ENCODE measurements around the gene ATP2B3.
A peak's percentile ranks its signal among the peaks of the same experiment; 100 is the strongest.

ATP2B3 gene

DNA sequence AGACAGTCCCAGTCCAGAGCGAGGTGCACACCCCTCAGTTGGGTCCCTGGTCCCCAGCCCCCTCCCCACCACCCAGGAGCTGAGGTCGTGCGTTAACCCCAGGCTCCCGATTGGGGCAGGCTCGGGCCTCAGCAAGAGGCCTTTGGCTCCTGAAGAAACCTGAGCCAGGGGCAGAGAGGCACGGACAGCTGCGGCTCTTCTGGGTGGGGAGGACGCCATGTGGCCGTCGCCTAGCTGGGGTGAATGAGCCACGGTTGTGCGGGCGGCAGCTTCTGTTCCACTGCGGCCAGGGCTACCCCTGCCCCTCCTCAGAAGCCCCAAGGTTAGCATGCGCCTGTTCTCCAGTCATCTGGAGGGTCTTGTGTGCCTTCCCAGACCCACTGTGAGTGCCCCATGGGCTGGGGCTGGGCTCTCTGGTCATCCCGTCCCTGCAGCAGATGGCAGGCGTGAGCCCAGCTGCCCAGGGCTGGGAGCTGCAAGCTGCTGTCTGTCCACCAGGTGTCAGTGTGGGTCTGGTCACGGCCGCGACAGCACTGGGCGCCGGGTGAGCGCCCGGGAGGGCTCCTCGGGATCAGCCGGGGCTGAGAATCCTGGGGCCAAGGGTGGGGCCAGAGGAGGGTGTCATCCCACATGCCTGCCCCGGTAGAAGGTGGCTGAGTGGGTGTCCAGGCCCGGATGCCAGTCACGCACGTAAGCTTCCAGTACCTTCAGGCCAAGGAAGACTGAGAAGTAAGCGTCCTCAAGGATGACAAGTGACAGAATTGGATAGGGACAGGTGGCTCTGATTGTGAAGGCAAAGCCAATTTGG lies 21.9 kb downstream of the ATP2B3 start:
- no peaks in the 10 kb centered on the region for H3K4me1 ChIP-seq (ENCODE audit: control insufficient read depth, insufficient read depth, low read length)
- no peak overlapping the region for H3K9ac ChIP-seq (ENCODE audit: low read length)
- H3K9me3 ChIP-seq (ENCODE audit: control insufficient read depth, low read length) = no peaks in the 10 kb centered on the region
- H3K4me3 ChIP-seq (ENCODE audit: low read length) = no peak overlapping the region
- no peaks in the 10 kb centered on the region for H3K36me3 ChIP-seq (ENCODE audit: control insufficient read depth, insufficient read depth, low read length, severe bottlenecking)
- peak; percentile 71 for DNase-seq (ENCODE audit: low read depth)
- peaks cover 14% of the 10 kb centered on the region for H3K27me3 ChIP-seq (replicated peaks; ENCODE audit: control insufficient read depth, insufficient read depth, low read length)

- H3K9me3 ChIP-seq (ENCODE audit: control insufficient read depth, low read length) = no peaks in the 10 kb centered on the region
- no peak overlapping the region for H3K9ac ChIP-seq (ENCODE audit: low read length)
- H3K4me1 ChIP-seq (ENCODE audit: control insufficient read depth, insufficient read depth, low read length) = no peaks in the 10 kb centered on the region
- H3K4me3 ChIP-seq (ENCODE audit: low read length) = no peak overlapping the region
- H3K27me3 ChIP-seq (replicated peaks; ENCODE audit: control insufficient read depth, insufficient read depth, low read length) = peaks cover 9% of the 10 kb centered on the region
- H3K36me3 ChIP-seq (ENCODE audit: control insufficient read depth, insufficient read depth, low read length, severe bottlenecking) = no peaks in the 10 kb centered on the region
- no peak for DNase-seq (ENCODE audit: low read depth)
Observed at GRCh38 chrX:153539979-153540358, 22.5 kb downstream of the ATP2B3 start.

DNA sequence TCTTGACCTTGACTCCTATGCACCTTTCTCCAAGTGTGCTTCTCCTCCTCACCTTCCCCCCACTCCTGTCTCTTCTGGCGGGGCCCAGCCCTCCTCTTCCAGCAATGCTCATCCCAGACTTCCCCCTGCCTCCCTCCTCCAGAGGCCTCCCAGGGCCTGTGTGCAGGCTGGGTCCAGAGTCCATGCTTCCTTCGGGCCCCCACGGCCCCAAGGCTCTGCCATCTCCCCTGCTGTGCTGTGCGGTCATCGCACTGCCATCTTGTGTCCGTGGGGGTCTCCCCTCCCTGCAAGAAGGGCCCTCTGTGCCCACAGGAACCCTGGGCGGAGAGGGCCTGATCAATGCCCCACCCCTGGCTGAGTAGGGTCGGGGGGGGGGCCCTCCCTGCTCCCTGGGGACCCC lies 27.3 kb downstream of the ATP2B3 start:
- no peak overlapping the region for H3K4me3 ChIP-seq (ENCODE audit: low read length)
- no peak for DNase-seq (ENCODE audit: low read depth)
- no peaks in the 10 kb centered on the region for H3K9me3 ChIP-seq (ENCODE audit: control insufficient read depth, low read length)
- H3K27me3 ChIP-seq (replicated peaks; ENCODE audit: control insufficient read depth, insufficient read depth, low read length) = peaks cover 25% of the 10 kb centered on the region
- no peak overlapping the region for H3K9ac ChIP-seq (ENCODE audit: low read length)
- no peaks in the 10 kb centered on the region for H3K4me1 ChIP-seq (ENCODE audit: control insufficient read depth, insufficient read depth, low read length)
- H3K36me3 ChIP-seq (ENCODE audit: control insufficient read depth, insufficient read depth, low read length, severe bottlenecking) = no peaks in the 10 kb centered on the region

DNA sequence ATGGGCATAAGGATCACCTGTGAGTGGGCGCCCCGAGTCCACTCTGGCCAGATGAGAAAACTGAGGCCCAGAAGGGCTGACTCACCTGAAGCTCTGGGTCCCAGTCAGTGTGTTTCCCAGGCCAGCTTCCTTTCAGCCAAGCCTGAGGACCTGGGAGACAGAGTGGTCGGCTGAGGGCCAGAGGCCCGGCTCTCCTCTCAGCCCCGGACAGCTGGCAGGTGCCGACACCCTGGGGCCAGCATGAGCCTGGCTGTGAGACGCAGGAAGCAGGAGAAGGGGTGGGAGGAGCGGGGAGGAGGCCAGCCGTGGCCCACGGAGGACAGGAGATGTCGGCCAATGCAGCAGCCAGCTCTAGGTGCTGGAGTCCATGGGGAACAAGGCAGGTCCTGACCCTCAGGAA lies 28.9 kb downstream of the ATP2B3 start:
- H3K9ac ChIP-seq (ENCODE audit: low read length) = no peak overlapping the region
- no peaks in the 10 kb centered on the region for H3K9me3 ChIP-seq (ENCODE audit: control insufficient read depth, low read length)
- H3K4me3 ChIP-seq (ENCODE audit: low read length) = no peak overlapping the region
- peaks cover 31% of the 10 kb centered on the region for H3K27me3 ChIP-seq (replicated peaks; ENCODE audit: control insufficient read depth, insufficient read depth, low read length)
- H3K4me1 ChIP-seq (ENCODE audit: control insufficient read depth, insufficient read depth, low read length) = peaks cover 1% of the 10 kb centered on the region
- H3K36me3 ChIP-seq (ENCODE audit: control insufficient read depth, insufficient read depth, low read length, severe bottlenecking) = no peaks in the 10 kb centered on the region
- no peak for DNase-seq (ENCODE audit: low read depth)

GRCh38 chrX:153547195-153547594 lies 29.8 kb downstream of the ATP2B3 start:
- no peaks in the 10 kb centered on the region for H3K36me3 ChIP-seq (ENCODE audit: control insufficient read depth, insufficient read depth, low read length, severe bottlenecking)
- peaks cover 33% of the 10 kb centered on the region for H3K27me3 ChIP-seq (replicated peaks; ENCODE audit: control insufficient read depth, insufficient read depth, low read length)
- no peaks in the 10 kb centered on the region for H3K9me3 ChIP-seq (ENCODE audit: control insufficient read depth, low read length)
- DNase-seq (ENCODE audit: low read depth) = no peak
- peaks cover 6% of the 10 kb centered on the region for H3K4me1 ChIP-seq (ENCODE audit: control insufficient read depth, insufficient read depth, low read length)
- H3K4me3 ChIP-seq (ENCODE audit: low read length) = no peak overlapping the region
- no peak overlapping the region for H3K9ac ChIP-seq (ENCODE audit: low read length)

DNA sequence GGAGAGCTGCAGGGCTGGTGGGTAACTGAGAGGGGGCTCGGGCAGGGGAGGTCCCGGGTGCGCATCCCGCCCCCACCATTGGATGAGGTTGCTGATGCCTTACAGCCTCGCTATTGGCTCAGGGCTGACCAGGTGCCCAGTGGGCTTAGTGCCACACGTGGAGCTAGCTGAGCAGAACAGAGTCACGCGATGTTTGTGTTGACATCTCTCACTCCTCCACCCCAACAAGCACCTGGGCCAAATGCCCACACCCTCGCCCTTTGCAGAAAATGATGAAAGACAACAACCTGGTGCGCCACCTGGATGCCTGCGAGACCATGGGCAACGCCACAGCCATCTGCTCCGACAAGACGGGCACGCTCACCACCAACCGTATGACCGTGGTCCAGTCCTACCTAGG lies 31.8 kb downstream of the ATP2B3 start:
- Histone ChIP-seq H3K9ac (ENCODE audit: low read length) (no peak overlapping the region), H3K4me1 (ENCODE audit: control insufficient read depth, insufficient read depth, low read length) (peaks cover 6% of the 10 kb centered on the region), H3K27me3 (replicated peaks; ENCODE audit: control insufficient read depth, insufficient read depth, low read length) (peaks cover 42% of the 10 kb centered on the region), H3K9me3 (ENCODE audit: control insufficient read depth, low read length) (no peaks in the 10 kb centered on the region), H3K36me3 (ENCODE audit: control insufficient read depth, insufficient read depth, low read length, severe bottlenecking) (no peaks in the 10 kb centered on the region), H3K4me3 (ENCODE audit: low read length) (no peak overlapping the region)
- no peak for DNase-seq (ENCODE audit: low read depth)

GRCh38 chrX:153549807-153550206 lies 32.4 kb downstream of the ATP2B3 start:
- Histone ChIP-seq H3K27me3 (replicated peaks; ENCODE audit: control insufficient read depth, insufficient read depth, low read length) (peaks cover 42% of the 10 kb centered on the region), H3K4me1 (ENCODE audit: control insufficient read depth, insufficient read depth, low read length) (peaks cover 6% of the 10 kb centered on the region), H3K9me3 (ENCODE audit: control insufficient read depth, low read length) (no peaks in the 10 kb centered on the region), H3K4me3 (ENCODE audit: low read length) (no peak overlapping the region), H3K9ac (ENCODE audit: low read length) (no peak overlapping the region), H3K36me3 (ENCODE audit: control insufficient read depth, insufficient read depth, low read length, severe bottlenecking) (no peaks in the 10 kb centered on the region)
- no peak for DNase-seq (ENCODE audit: low read depth)

DNA sequence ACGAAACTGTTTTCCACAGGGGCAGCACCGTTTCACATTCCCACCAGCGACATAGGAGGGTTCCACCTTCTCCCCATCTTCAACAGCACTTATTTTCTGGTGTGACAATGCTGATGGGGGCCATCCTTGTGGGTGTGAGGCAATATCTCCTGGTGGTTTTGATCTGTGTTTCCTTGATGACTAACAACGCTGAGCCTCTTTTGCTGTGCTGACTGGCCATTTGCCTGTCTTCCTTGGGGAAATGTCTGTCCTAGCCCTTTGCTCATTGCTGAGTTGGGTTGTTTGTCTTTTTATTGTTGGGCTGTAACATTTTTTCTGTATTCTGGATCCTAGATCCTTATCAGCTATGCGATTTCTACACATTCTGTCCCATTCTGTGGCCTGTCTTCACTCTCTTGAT lies 33.7 kb downstream of the ATP2B3 start:
- Histone ChIP-seq H3K9ac (ENCODE audit: low read length) (no peak overlapping the region), H3K27me3 (replicated peaks; ENCODE audit: control insufficient read depth, insufficient read depth, low read length) (peaks cover 54% of the 10 kb centered on the region), H3K4me1 (ENCODE audit: control insufficient read depth, insufficient read depth, low read length) (peaks cover 6% of the 10 kb centered on the region), H3K9me3 (ENCODE audit: control insufficient read depth, low read length) (no peaks in the 10 kb centered on the region), H3K36me3 (ENCODE audit: control insufficient read depth, insufficient read depth, low read length, severe bottlenecking) (no peaks in the 10 kb centered on the region), H3K4me3 (ENCODE audit: low read length) (no peak overlapping the region)
- DNase-seq (ENCODE audit: low read depth) = peak; percentile 19

GRCh38 chrX:153554519-153555167 lies 37.2 kb downstream of the ATP2B3 start:
- Histone ChIP-seq H3K36me3 (ENCODE audit: control insufficient read depth, insufficient read depth, low read length, severe bottlenecking) (no peaks in the 10 kb centered on the region), H3K27me3 (replicated peaks; ENCODE audit: control insufficient read depth, insufficient read depth, low read length) (peaks cover 37% of the 10 kb centered on the region), H3K9me3 (ENCODE audit: control insufficient read depth, low read length) (no peaks in the 10 kb centered on the region), H3K9ac (ENCODE audit: low read length) (no peak overlapping the region), H3K4me3 (ENCODE audit: low read length) (no peak overlapping the region), H3K4me1 (ENCODE audit: control insufficient read depth, insufficient read depth, low read length) (peaks cover 15% of the 10 kb centered on the region)
- peak; percentile 75 for DNase-seq (ENCODE audit: low read depth)

DNA sequence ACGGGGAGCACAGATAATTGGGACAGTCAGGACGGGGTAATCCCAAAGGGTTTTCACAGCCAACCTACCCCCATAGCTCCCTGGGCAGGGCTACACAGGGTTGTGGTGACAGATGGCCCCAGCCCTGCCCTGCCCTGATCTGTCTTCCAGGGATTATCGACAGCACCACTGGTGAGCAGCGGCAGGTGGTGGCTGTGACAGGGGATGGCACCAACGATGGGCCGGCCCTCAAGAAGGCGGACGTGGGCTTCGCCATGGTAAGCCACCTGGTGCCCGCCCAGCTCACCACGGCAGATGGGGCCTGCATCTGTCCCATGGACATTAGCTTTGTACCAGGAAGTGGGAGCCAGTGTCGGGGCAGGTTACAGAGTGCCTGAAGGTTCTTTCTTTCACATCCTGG lies 39.3 kb downstream of the ATP2B3 start:
- DNase-seq (ENCODE audit: low read depth) = no peak
- H3K4me1 ChIP-seq (ENCODE audit: control insufficient read depth, insufficient read depth, low read length) = peaks cover 16% of the 10 kb centered on the region
- peaks cover 31% of the 10 kb centered on the region for H3K27me3 ChIP-seq (replicated peaks; ENCODE audit: control insufficient read depth, insufficient read depth, low read length)
- H3K9ac ChIP-seq (ENCODE audit: low read length) = no peak overlapping the region
- H3K4me3 ChIP-seq (ENCODE audit: low read length) = no peak overlapping the region
- H3K9me3 ChIP-seq (ENCODE audit: control insufficient read depth, low read length) = no peaks in the 10 kb centered on the region
- no peaks in the 10 kb centered on the region for H3K36me3 ChIP-seq (ENCODE audit: control insufficient read depth, insufficient read depth, low read length, severe bottlenecking)

- Histone ChIP-seq H3K4me1 (ENCODE audit: control insufficient read depth, insufficient read depth, low read length) (peaks cover 14% of the 10 kb centered on the region), H3K9ac (ENCODE audit: low read length) (no peak overlapping the region), H3K9me3 (ENCODE audit: control insufficient read depth, low read length) (no peaks in the 10 kb centered on the region), H3K4me3 (ENCODE audit: low read length) (no peak overlapping the region), H3K27me3 (replicated peaks; ENCODE audit: control insufficient read depth, insufficient read depth, low read length) (peaks cover 37% of the 10 kb centered on the region), H3K36me3 (ENCODE audit: control insufficient read depth, insufficient read depth, low read length, severe bottlenecking) (no peaks in the 10 kb centered on the region)
- DNase-seq (ENCODE audit: low read depth) = no peak
Observed at GRCh38 chrX:153557618-153558355, 40.3 kb downstream of the ATP2B3 start.

Data from adipocyte (in vitro differentiated cells).